GM21723 (cell line): ENCODE measurements around the gene RNF34.

ENCODE experiments used
- ATAC-seq: cut with Tn5 transposase; IDR thresholded peaks from one replicate; pipeline ENCODE4 v1.9.1; 2021; ENCODE audit warnings: mild to moderate bottlenecking, moderate library complexity; ENCODE audit not compliant: unreplicated experiment

Gene RNF34

GRCh38 chr12:121436706-121437105, 36.8 kb downstream of the RNF34 start:
- no peak for ATAC-seq

GRCh38 chr12:121438905-121439304, 39.0 kb downstream of the RNF34 start:
- no peak for ATAC-seq

- ATAC-seq, result no peak
Observed at GRCh38 chr12:121439715-121440114, 39.8 kb downstream of the RNF34 start.

- no peak for ATAC-seq
Observed at GRCh38 chr12:121440768-121441167, 40.9 kb downstream of the RNF34 start.

GRCh38 chr12:121441555-121441954, 41.6 kb downstream of the RNF34 start:
- ATAC-seq, result no peak

- ATAC-seq, result no peak
Observed at GRCh38 chr12:121442028-121442948, 42.4 kb downstream of the RNF34 start.

- no peak for ATAC-seq
Observed at GRCh38 chr12:121443193-121443870, 43.4 kb downstream of the RNF34 start.

GRCh38 chr12:121443911-121444841, 44.3 kb downstream of the RNF34 start:
- ATAC-seq, result no peak

GRCh38 chr12:121444842-121445202, 44.9 kb downstream of the RNF34 start:
- no peak for ATAC-seq

GRCh38 chr12:121446750-121447149, 46.8 kb downstream of the RNF34 start:
- ATAC-seq, result no peak

GRCh38 chr12:121448771-121449315, 48.9 kb downstream of the RNF34 start:
- no peak for ATAC-seq

GRCh38 chr12:121451961-121452339, 52.0 kb downstream of the RNF34 start:
- ATAC-seq, result no peak

- no peak for ATAC-seq
Observed at GRCh38 chr12:121452340-121452984, 52.5 kb downstream of the RNF34 start.

GRCh38 chr12:121452985-121453360, 53.1 kb downstream of the RNF34 start:
- ATAC-seq, result no peak

GRCh38 chr12:121453629-121454028, 53.7 kb downstream of the RNF34 start:
- no peak for ATAC-seq

- ATAC-seq, result no peak
Observed at GRCh38 chr12:121454921-121455320, 55.0 kb downstream of the RNF34 start.

GRCh38 chr12:121455766-121456420, 56.0 kb downstream of the RNF34 start:
- no peak for ATAC-seq

GRCh38 chr12:121456551-121456950, 56.6 kb downstream of the RNF34 start:
- ATAC-seq, result no peak

- no peak for ATAC-seq
Observed at GRCh38 chr12:121461048-121461447, 61.1 kb downstream of the RNF34 start.

- no peak for ATAC-seq
Observed at GRCh38 chr12:121464331-121464730, 64.4 kb downstream of the RNF34 start.
